ENCODE results near the gene NPY4R. TPM values are rescaled to one million over a fixed set of nuclear protein-coding genes. Genes with fewer than 3 reads are reported as not detected.
"Not testable (repeated sequence)": the region's sequence is repeated elsewhere in the genome, so short reads cannot be mapped to it uniquely, and the experiment has no call there.

NPY4R gene, protein sequence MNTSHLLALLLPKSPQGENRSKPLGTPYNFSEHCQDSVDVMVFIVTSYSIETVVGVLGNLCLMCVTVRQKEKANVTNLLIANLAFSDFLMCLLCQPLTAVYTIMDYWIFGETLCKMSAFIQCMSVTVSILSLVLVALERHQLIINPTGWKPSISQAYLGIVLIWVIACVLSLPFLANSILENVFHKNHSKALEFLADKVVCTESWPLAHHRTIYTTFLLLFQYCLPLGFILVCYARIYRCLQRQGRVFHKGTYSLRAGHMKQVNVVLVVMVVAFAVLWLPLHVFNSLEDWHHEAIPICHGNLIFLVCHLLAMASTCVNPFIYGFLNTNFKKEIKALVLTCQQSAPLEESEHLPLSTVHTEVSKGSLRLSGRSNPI
- total RNA-seq: not detected
- not detected for polyA plus RNA-seq
- long read RNA-seq, donor 1: 0 reads
- long read RNA-seq, donor 2: 0 reads

DNA sequence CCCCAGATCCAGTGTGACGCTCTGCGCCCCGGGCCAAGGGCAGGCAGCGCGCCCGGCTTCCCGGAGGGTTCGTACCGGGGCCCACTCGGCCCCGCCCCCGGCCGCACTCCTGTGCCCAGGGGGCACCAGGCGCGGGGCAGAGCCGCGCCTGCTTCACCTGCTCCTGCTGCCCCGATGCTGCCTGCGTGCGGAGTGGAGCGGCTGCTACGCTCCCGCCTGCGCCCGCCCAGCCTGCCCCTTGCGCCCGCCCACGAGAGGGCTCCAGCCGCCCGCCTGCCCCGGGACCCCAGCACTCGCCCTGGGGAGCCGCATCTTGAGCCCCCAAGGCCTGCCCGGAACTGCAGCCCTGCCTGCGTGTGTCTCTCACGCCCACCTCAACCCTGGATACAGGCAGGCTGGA, at the start of gene NPY4R:
TSS of gene NPY4R (minus strand) at position 194 of the 400 bp plus-strand sequence. CDS start 3,323 bp downstream, outside the sequence.
- H3K4me3 ChIP-seq (ENCODE audit: low read length in 2 of 2); intact Hi-C loops (cut with DNase I); H3K27me3 ChIP-seq (ENCODE audit: control insufficient read depth in 1 of 2, insufficient read depth in 2 of 2, low read length in 1 of 2); H3K36me3 ChIP-seq (ENCODE audit: control insufficient read depth in 1 of 2, insufficient read depth in 2 of 2, low read length in 1 of 2); ATAC-seq (ENCODE audit: low FRiP score); H3K4me1 ChIP-seq (ENCODE audit: control insufficient read depth in 1 of 2, insufficient read depth in 2 of 2, low read length in 2 of 2); H3K9me3 ChIP-seq (ENCODE audit: control insufficient read depth, low read length); H3K27ac ChIP-seq (ENCODE audit: low read depth in 1 of 2, low read length in 2 of 2): not testable (repeated sequence)
- peak in 1 of 2 donors; percentile 24 for DNase-seq
- 2% methylated on average over 18 of the region's 36 CpGs; no CpG with 5 or more reads in 1 of the 2 donors for WGBS, 2 donors

- no peak for DNase-seq
- Histone ChIP-seq H3K27me3 (ENCODE audit: control insufficient read depth in 1 of 2, insufficient read depth in 2 of 2, low read length in 1 of 2) (peaks cover 0 to 4% of the 10 kb centered on the region in 2 donors), H3K4me1 (ENCODE audit: control insufficient read depth in 1 of 2, insufficient read depth in 2 of 2, low read length in 2 of 2) (no peaks in the 10 kb centered on the region), H3K9me3 (ENCODE audit: control insufficient read depth, low read length) (no peaks in the 10 kb centered on the region), H3K36me3 (ENCODE audit: control insufficient read depth in 1 of 2, insufficient read depth in 2 of 2, low read length in 1 of 2) (no peaks in the 10 kb centered on the region), H3K27ac (ENCODE audit: low read depth in 1 of 2, low read length in 2 of 2) (no peak overlapping the region), H3K4me3 (ENCODE audit: low read length in 2 of 2) (no peak overlapping the region)
- ATAC-seq (ENCODE audit: low FRiP score): no peak
- intact Hi-C loops (cut with DNase I): no loop called here
These were observed 49.6 kb upstream of the NPY4R start for GRCh38 chr10:46515366-46515765.

DNA sequence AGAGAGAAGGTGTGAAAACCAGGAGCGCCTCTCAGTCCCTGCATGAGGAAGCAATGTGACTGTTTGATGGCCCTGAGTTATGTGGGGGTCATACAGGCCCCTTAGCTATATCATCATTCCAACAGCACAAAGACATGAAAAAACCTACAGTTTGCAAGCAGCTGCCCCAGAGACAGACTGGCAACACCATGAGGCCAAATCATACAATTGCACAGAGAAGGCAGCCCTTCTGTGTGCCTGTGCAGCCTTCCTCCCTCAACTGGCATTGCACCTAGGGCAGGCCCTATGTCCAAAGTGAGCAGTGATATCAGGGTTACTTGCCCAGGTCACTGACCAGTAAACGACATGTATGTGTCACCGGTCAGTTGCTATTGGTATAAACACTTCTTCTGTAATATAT, 49.1 kb upstream of the NPY4R start:
- 82% methylated on average over 3 of the region's 3 CpGs for WGBS, 2 donors
- intact Hi-C loops (cut with DNase I): no loop called here
- peaks cover 0 to 4% of the 10 kb centered on the region in 2 donors for H3K27me3 ChIP-seq (ENCODE audit: control insufficient read depth in 1 of 2, insufficient read depth in 2 of 2, low read length in 1 of 2)
- no peaks in the 10 kb centered on the region for H3K36me3 ChIP-seq (ENCODE audit: control insufficient read depth in 1 of 2, insufficient read depth in 2 of 2, low read length in 1 of 2)
- H3K27ac ChIP-seq (ENCODE audit: low read depth in 1 of 2, low read length in 2 of 2): no peak overlapping the region
- ATAC-seq (ENCODE audit: low FRiP score) (no peak), DNase-seq (no peak)
- no peak overlapping the region for H3K4me3 ChIP-seq (ENCODE audit: low read length in 2 of 2)
- no peaks in the 10 kb centered on the region for H3K9me3 ChIP-seq (ENCODE audit: control insufficient read depth, low read length)
- no peaks in the 10 kb centered on the region for H3K4me1 ChIP-seq (ENCODE audit: control insufficient read depth in 1 of 2, insufficient read depth in 2 of 2, low read length in 2 of 2)

GRCh38 chr10:46514431-46514861, 48.7 kb upstream of the NPY4R start:
- DNase-seq (peak in 1 of 2 donors; percentile 61), ATAC-seq (ENCODE audit: low FRiP score) (no peak)
- WGBS, 2 donors: 64 to 67% methylated on average over 6 of the region's 6 CpGs
- no peak overlapping the region for H3K27ac ChIP-seq (ENCODE audit: low read depth in 1 of 2, low read length in 2 of 2)
- no peaks in the 10 kb centered on the region for H3K9me3 ChIP-seq (ENCODE audit: control insufficient read depth, low read length)
- no peaks in the 10 kb centered on the region for H3K4me1 ChIP-seq (ENCODE audit: control insufficient read depth in 1 of 2, insufficient read depth in 2 of 2, low read length in 2 of 2)
- H3K27me3 ChIP-seq (ENCODE audit: control insufficient read depth in 1 of 2, insufficient read depth in 2 of 2, low read length in 1 of 2): peaks cover 0 to 4% of the 10 kb centered on the region in 2 donors
- intact Hi-C loops (cut with DNase I): no loop called here
- H3K4me3 ChIP-seq (ENCODE audit: low read length in 2 of 2): no peak overlapping the region
- H3K36me3 ChIP-seq (ENCODE audit: control insufficient read depth in 1 of 2, insufficient read depth in 2 of 2, low read length in 1 of 2): no peaks in the 10 kb centered on the region

GRCh38 chr10:46513333-46513732, 47.6 kb upstream of the NPY4R start:
- DNase-seq; H3K4me3 ChIP-seq (ENCODE audit: low read length in 2 of 2); H3K36me3 ChIP-seq (ENCODE audit: control insufficient read depth in 1 of 2, insufficient read depth in 2 of 2, low read length in 1 of 2); H3K4me1 ChIP-seq (ENCODE audit: control insufficient read depth in 1 of 2, insufficient read depth in 2 of 2, low read length in 2 of 2); H3K27me3 ChIP-seq (ENCODE audit: control insufficient read depth in 1 of 2, insufficient read depth in 2 of 2, low read length in 1 of 2); intact Hi-C loops (cut with DNase I); H3K27ac ChIP-seq (ENCODE audit: low read depth in 1 of 2, low read length in 2 of 2); ATAC-seq (ENCODE audit: low FRiP score); H3K9me3 ChIP-seq (ENCODE audit: control insufficient read depth, low read length): not testable (repeated sequence)
- WGBS, 2 donors: no CpG with 5 or more reads among the region's 8 CpGs

- H3K4me1 ChIP-seq (ENCODE audit: control insufficient read depth in 1 of 2, insufficient read depth in 2 of 2, low read length in 2 of 2); DNase-seq; intact Hi-C loops (cut with DNase I); ATAC-seq (ENCODE audit: low FRiP score); H3K27ac ChIP-seq (ENCODE audit: low read depth in 1 of 2, low read length in 2 of 2); H3K27me3 ChIP-seq (ENCODE audit: control insufficient read depth in 1 of 2, insufficient read depth in 2 of 2, low read length in 1 of 2); H3K4me3 ChIP-seq (ENCODE audit: low read length in 2 of 2); H3K36me3 ChIP-seq (ENCODE audit: control insufficient read depth in 1 of 2, insufficient read depth in 2 of 2, low read length in 1 of 2); H3K9me3 ChIP-seq (ENCODE audit: control insufficient read depth, low read length): not testable (repeated sequence)
- WGBS, 2 donors: 65 to 67% methylated on average over 1 to 3 of the region's 7 CpGs
These were observed 47.0 kb upstream of the NPY4R start for GRCh38 chr10:46512725-46513124.

- ATAC-seq (ENCODE audit: low FRiP score); intact Hi-C loops (cut with DNase I); H3K4me1 ChIP-seq (ENCODE audit: control insufficient read depth in 1 of 2, insufficient read depth in 2 of 2, low read length in 2 of 2); H3K36me3 ChIP-seq (ENCODE audit: control insufficient read depth in 1 of 2, insufficient read depth in 2 of 2, low read length in 1 of 2); H3K4me3 ChIP-seq (ENCODE audit: low read length in 2 of 2); H3K27ac ChIP-seq (ENCODE audit: low read depth in 1 of 2, low read length in 2 of 2); DNase-seq; H3K9me3 ChIP-seq (ENCODE audit: control insufficient read depth, low read length); H3K27me3 ChIP-seq (ENCODE audit: control insufficient read depth in 1 of 2, insufficient read depth in 2 of 2, low read length in 1 of 2): not testable (repeated sequence)
- WGBS, 2 donors: no CpG with 5 or more reads among the region's 5 CpGs
These were observed 46.2 kb upstream of the NPY4R start for GRCh38 chr10:46512002-46512401.

GRCh38 chr10:46499990-46500389, 34.2 kb upstream of the NPY4R start:
- intact Hi-C loops (cut with DNase I); ATAC-seq (ENCODE audit: low FRiP score); H3K36me3 ChIP-seq (ENCODE audit: control insufficient read depth in 1 of 2, insufficient read depth in 2 of 2, low read length in 1 of 2); H3K4me1 ChIP-seq (ENCODE audit: control insufficient read depth in 1 of 2, insufficient read depth in 2 of 2, low read length in 2 of 2); H3K27me3 ChIP-seq (ENCODE audit: control insufficient read depth in 1 of 2, insufficient read depth in 2 of 2, low read length in 1 of 2); H3K9me3 ChIP-seq (ENCODE audit: control insufficient read depth, low read length); H3K4me3 ChIP-seq (ENCODE audit: low read length in 2 of 2); H3K27ac ChIP-seq (ENCODE audit: low read depth in 1 of 2, low read length in 2 of 2); DNase-seq: not testable (repeated sequence)
- no CpG with 5 or more reads among the region's 3 CpGs for WGBS, 2 donors

Data from aorta (tissue), 5 donors.